NB4 (cell line): Measurements from ENCODE around the gene PA2G4.

Source experiments
- MYC ChIP-seq: IDR thresholded peaks from 2 replicates; pipeline ENCODE4 v1.6.1; 2011; ENCODE audit warnings: low read depth, low read length
- POLR2A ChIP-seq: IDR thresholded peaks from 2 replicates; pipeline ENCODE4 v1.6.1; 2011; ENCODE audit warnings: mild to moderate bottlenecking; ENCODE audit not compliant: insufficient read length; ENCODE audit errors: extremely low read depth
- TF ChIP-seq, protein P1 (sequence below): IDR thresholded peaks from one replicate; pipeline ENCODE4 v1.5.1; 2012; ENCODE audit warnings: low read depth, low read length
- TF ChIP-seq, protein P2 (sequence below): IDR thresholded peaks from 2 replicates; pipeline ENCODE4 v1.6.1; 2011; ENCODE audit warnings: low read depth, low read length

DNA sequence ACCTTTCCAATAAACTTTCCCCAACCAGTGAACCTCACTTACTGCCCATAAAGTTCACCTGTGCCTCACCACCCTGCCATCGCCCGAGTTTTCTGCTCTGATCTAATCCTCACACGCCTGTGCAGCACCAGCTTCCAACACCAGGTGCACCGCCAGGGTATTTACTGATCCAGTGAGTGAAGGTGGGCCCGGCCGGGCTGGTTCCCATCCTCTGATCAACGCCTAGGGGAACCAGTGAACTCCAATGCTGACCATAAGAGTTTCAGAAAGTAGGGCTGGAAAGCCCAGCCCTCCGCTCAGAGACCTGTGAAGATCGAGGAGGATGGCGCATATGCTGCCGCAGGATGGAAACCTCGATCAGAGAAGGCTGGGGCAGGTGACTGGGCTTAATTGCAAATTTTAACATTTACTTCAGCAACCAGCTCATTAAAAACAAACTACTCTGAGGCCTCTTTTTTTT, 47.3 kb downstream of the PA2G4 start:
- no peak for TF ChIP-seq MYC
- TF ChIP-seq, protein P1, sequence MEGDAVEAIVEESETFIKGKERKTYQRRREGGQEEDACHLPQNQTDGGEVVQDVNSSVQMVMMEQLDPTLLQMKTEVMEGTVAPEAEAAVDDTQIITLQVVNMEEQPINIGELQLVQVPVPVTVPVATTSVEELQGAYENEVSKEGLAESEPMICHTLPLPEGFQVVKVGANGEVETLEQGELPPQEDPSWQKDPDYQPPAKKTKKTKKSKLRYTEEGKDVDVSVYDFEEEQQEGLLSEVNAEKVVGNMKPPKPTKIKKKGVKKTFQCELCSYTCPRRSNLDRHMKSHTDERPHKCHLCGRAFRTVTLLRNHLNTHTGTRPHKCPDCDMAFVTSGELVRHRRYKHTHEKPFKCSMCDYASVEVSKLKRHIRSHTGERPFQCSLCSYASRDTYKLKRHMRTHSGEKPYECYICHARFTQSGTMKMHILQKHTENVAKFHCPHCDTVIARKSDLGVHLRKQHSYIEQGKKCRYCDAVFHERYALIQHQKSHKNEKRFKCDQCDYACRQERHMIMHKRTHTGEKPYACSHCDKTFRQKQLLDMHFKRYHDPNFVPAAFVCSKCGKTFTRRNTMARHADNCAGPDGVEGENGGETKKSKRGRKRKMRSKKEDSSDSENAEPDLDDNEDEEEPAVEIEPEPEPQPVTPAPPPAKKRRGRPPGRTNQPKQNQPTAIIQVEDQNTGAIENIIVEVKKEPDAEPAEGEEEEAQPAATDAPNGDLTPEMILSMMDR = peak; percentile 6
- TF ChIP-seq, protein P2, sequence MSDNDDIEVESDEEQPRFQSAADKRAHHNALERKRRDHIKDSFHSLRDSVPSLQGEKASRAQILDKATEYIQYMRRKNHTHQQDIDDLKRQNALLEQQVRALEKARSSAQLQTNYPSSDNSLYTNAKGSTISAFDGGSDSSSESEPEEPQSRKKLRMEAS = no peak
- TF ChIP-seq POLR2A = no peak
